NCI-H345 treated with DMSO at 0.1 percent for 48 hours (cell line): ENCODE results near the gene PAGE4.

Experiments
- DNase-seq: peaks from one replicate; lab custom pipeline; 2025; ENCODE audit not compliant: unreplicated experiment; lab: John Stamatoyannopoulos, UW

Gene PAGE4, protein sequence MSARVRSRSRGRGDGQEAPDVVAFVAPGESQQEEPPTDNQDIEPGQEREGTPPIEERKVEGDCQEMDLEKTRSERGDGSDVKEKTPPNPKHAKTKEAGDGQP

DNA sequence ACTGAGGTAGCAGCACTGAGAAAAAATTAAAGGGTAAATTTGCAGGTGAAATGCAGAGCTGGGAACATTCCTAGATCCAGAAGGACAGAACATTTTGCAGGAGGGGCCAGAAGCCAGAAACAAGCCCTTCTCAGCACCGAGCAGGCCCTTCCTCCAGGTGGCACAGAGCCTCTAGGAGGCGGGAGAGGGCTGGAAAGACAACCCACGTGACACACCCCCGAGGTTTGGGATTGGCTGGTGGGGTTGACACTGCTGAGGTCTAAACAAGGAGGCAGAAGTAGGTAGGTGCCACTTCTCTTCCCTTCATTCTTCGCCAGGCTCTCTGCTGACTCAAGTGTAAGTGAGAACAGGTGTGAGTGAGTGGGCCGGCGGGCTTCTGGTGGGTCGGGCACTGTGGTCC, at the start of gene PAGE4:
TSS of gene PAGE4 (plus strand) at position 288 of the 400 bp plus-strand sequence. CDS start 1,126 bp downstream, outside the sequence.
- no peak for DNase-seq

DNA sequence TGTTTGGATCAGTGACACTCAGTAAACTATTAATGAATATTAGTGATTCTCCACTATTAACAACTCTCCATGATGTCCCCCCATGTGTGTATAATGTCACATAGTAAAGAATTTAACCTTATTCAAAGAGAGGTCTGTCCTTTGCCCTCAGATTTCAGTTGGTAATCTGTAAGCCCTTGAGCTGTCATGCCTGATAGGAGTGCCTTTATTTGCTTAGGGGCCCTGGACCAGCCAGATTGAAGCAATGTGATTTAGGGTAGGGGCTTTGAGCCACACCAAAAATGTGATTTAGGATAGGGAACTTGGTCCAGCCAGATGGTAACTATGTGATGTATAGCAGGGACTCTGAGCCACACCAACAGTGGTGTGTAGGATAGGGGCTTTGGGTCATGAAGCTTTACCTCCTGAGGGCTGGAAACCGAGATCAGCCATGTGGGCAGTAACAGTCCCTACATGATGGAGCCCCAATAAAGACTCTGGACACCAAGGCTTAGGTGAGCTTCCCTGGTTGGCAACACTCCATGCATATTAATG, 44.3 kb upstream of the PAGE4 start:
- DNase-seq: no peak

DNA sequence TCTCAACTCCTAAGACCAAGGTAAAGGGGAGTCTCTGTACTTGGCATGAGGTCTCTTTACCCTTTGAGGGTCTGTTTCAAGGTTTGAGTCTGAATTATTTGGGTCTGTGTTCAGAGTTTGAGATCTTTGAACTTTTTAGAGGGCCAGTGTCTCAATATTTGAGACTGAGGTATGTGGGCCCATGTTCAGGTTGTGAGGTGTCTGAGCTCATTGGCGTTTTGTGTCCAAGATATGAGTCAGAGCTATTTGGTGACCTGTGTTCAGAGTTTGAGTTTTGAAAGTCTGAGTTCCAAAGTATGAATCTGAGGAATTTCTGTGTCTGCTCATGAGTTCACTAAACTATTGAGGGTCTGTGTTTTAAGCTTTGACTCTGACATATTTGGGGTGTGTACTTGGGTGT, 36.7 kb upstream of the PAGE4 start:
- DNase-seq: no peak

DNA sequence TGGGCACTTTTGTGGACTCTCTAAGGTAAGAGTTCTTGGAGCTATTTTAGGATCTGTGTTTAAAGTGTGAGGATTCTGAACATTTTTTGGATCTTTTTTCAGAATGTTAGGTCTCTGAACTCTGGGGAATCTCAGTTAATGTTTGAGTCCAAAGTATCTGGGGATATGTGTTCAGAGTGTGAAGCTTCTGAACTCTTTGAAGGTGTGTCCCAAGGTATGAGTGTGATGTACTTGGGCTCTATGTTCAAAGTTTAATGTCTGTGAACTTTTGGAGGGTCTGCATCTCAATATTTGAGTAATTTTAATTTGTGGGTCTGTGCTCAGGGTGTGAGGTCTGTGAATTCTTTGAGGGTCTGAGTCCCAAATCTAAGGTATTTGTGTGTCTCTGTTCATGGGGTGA, 35.4 kb upstream of the PAGE4 start:
- DNase-seq: no peak

DNA sequence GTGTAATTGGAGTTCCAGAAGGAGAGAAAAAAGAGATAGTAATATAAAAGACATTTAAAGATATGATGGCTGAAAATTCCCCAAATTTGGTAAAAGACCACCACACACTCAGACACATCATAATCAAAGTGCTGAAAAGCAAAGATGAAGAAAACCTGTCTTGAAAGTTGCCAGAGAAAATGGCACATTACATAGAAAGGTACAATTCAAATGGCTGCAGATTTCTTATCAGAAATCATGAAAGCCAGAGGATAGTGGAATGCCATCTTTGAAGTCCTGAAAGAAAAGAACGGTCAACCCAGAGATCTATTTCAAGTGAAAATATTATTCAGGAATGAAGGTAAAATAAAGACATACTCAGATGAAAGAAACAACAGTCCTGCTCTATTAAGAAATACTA, 29.3 kb upstream of the PAGE4 start:
- DNase-seq: no peak

DNA sequence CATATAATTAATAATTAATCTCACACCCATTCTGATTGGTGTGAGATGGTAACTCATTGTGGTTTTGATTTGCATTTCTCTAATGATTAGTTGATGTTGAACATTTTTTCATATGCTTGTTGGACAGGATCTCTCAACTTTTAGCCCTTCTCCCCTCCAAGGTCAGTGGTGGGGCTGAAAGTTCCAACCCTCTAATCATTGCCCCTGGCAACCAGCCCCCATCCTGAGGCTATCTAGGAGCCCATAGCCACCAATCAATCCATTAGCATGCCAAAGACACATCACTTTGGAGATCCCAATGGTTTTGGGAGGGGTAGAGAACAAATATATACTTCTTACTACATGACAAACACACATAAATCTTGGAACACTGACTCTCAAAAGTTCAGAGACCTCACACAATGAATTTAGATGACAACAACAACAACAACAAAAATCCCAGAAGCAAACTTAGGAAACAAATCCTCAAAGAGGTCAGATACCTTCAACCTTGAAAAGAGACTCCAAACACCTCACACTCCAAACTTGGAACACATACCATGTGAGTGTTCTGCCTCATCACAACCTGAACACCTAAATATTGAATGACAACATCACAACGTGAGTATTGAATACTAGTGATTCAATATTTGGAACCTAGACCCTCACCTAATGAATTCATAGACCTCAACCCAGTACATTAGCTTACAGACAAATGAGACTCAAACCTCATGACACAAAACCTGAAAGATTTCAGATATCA, 19.0 kb upstream of the PAGE4 start:
- DNase-seq: no peak

DNA sequence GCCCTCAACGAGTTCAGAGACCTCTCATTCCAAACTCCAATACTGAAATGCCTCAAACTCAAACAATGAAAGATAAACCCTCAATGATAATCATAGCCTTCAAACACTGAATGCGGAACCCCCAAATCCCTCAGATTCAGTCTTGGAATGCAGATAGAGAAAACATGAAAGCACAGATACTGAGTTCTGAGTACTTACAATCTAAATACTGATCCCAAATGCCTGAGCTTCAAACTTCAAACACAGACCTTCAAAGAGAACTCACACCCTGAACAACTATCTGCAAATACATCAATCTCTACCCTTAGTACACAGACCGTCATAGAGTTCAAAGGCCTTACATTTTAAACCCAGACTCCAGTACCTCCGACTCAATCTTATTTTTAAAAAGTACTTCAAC, 16.9 kb upstream of the PAGE4 start:
- DNase-seq: no peak

DNA sequence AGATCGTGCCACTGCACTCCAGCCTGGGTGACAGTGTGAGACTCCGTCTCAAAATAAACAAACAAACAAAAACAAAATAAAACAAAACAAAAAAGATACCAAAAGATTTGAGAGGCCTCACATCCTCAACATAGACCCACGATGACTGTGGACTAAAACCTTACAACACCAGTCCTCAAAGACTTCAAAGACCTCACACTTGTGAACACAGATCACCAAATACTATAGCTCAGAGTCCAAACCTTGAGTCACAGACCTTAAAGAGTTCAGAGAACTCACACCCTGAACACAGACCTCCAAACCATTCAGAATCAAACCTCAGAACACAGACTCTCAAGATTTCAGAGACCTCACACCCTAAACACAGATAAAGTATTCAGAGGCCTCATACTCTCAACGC, 12.7 kb upstream of the PAGE4 start:
- no peak for DNase-seq

DNA sequence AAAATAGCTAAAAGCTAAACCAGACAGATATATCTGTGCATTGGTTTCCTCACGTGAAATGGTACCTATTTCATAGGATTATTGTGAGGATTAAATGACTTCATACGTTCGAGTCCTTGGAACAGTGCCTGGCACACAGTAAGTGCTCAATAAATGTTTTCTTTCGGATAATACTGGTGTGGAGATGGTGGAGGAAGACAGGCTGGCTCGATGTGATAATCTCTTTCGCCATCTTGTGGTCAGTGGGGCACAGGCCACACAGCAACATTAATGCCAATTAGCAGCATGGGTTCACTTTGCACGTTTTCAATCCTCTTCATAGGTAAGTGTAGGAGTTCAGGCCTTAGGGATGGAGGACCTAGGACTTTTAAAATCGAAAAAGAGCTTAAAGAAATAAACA, 9.3 kb downstream of the PAGE4 start:
- DNase-seq: peak; percentile 2

DNA sequence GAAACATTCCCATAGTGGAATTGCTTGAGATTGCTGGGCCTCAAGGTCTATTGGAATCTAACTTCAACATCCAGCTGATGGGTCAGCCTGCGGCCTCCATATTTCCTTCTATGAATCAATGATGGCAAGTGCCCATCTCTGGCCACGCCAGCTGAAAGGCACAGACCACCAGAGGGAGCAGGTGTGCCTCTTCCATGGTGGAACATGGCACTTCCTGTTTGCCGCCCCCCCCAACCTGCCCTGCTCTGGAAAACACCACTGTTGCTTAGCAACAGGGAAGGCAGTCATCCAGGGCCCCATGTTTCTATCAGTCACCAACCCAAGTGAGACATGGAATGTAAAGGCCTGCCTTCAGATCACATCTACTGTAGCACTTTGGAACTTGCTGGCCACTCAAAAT, 11.6 kb downstream of the PAGE4 start:
- DNase-seq: peak; percentile 29

DNA sequence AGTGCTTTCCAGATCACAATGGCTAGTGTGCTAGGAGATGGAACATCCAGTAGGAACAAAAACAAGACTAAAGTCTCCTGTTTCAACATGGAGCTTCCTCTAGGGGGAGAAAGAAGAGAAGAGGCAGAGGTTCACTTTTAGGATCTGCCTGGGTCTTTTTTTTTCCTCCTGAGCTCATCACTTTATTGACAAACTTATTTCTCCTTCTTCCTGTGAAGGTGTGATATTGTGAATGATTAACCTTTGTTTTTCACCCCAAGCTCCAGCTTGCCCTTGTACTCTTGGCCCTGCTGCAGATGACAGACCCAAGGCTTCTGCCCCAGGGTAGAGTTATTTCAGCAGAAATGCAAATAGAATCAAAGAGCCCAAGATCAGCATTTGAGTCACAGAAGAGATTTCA, 13.5 kb downstream of the PAGE4 start:
- no peak for DNase-seq

DNA sequence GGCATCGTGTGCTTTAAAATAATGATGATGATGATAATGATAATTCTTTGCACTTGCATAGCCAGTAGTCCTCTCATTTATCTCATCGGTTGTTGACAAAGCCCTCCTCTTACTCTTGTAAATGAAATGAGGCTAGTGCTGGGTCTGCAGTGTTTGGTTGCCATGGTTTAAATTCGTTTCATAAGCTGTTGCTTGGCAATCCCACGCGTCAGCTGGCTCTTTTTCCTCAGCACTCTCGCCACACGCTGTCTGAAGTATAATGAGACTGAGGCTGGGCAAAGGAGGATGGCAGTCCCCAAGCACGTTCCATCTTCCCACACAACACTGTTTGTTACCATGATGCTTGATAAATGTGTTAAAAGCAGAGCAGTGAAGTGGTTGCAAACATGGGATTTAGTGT, 15.5 kb downstream of the PAGE4 start:
- peak; percentile 48 for DNase-seq

DNA sequence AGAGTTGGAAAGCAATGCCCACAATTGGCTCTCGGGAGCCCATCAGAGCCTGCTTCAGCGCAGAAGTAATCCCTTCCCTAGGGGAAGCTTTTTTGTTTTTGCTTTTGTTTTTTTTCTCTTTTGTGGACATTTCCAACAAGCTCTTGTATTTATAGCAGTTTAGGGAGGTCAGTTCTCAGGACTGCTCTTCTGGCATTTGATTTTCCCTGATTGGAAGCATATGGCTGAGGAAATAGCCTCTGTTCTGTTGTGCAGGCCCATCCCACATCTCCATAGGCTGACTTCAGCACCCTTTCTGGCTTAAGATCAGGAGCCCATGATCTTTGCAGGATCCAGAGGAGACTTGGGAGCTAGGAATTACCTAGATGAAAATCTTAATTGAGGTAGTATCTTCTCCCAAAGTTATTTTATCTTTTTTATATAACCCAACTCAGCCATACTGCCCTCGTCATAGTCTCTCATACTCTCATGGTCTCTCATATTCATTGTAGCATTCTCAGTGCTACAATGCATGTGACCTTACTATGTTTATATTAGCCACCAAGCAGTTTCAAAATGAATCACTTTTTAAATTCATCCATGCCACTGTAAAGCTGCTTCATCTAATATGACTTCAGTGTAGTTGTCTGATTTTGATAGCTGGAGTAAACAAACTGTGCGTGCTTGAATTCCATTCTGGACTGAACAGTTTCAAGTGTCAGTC, 16.7 kb downstream of the PAGE4 start:
- no peak for DNase-seq

DNA sequence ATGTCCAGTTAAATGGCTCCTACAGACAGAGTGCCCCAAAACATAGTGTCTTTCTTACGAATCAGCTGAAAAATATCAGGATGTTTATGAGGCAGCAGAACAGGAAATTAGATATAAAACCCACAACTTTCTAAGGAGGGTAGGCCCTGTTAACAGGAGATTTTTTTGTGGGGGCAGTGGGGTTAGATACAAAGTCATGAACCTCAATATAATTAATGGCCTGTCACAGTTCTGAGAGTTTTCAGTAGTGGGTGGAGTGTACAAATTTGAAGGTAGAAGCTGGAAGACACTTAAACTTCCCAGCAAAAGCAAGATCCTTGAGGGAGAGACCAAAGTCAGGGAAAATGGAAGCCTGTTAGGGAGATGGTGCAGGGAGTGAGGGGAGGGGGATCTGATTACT, 17.4 kb downstream of the PAGE4 start:
- DNase-seq: no peak

DNA sequence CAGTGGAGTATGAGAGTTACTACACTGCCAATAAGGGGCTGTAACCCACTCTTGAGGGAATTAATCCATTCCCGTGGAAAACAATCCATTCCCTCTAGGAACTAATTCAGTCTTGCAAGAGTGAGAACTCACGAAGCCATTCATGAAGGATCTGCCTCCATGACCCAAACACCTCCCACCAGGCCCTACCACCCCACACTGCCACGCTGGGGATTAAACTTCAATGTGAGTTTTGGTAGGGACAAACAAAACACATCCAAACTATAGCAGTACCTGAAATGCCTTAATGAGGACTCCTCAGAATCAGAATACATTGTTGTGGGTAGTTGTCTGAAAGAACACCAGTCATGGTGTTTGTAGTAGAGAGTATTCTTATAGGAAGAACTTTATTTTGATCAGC, 19.2 kb downstream of the PAGE4 start:
- DNase-seq: no peak

DNA sequence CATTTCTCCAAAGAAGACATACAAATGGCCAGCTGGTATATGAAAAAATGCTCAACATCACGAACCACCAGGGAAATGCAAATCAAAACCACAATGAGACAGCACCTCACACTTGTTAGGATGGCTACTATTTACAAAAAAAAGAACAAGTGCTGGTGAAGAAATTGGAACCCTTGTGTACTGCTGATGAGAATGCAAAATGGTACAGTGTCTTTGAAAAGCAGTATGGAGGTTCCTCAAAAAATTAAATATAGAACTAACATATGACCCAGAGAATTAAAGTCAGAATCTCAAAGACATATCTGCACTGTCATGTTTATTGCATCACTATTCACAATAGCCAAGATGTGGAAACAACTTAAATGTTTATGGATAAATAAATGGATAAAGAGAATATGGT, 20.9 kb downstream of the PAGE4 start:
- DNase-seq: no peak

DNA sequence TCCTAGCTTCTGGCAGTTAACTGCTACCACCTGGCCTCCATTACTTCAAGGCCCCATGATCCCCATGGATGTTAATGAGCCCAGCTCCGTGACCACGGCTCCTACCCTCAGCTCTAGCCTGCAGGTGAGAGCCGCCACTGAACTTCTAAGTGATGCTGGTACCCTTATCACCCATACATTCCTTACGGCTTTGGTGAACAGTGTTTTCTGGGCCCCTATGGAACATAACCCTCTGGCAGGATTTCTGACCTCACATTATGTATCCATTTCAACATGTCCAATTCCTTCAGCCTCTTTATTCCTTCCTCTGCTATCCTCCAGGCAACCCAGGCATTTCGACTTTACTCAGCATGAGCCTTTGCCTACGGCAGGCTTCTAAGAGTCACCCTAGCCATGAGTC, 24.6 kb downstream of the PAGE4 start:
- no peak for DNase-seq

DNA sequence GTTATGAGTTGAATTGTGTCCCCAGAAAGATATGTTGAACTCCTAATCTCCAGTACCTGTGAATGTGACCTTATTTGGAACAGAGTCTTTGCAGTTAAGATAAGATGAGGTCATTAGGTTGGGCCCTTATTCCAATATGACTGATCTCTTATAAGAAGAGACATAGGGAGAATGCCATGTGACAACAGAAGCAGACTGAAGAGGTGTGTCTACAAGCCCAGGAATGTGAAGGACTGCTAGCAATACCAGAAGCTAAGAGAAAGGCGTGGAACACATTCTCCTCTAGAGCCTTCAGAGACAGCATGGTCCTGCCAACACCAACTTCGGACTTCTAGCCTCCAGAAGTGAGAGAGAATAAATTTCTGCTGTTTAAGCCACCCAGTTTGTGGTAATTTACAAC, 27.7 kb downstream of the PAGE4 start:
- no peak for DNase-seq

DNA sequence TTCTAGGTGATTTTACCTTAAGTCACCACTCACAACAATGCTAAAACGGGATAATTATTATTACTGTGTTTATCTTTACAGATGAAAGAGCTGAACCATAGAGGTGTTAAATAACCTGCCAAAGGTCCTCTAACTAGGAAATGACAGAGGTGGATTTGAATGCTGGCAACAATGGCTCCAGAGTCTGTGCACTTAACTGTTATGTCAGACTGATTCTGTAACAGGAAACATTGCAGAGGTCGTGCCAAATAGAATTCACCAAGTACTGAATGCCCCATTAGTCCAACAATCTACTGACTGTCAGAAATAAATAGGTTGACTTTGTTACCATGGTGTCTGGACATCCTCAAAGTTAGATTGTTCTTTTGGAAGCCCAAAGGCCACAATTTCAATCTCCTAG, 29.2 kb downstream of the PAGE4 start:
- DNase-seq: no peak

DNA sequence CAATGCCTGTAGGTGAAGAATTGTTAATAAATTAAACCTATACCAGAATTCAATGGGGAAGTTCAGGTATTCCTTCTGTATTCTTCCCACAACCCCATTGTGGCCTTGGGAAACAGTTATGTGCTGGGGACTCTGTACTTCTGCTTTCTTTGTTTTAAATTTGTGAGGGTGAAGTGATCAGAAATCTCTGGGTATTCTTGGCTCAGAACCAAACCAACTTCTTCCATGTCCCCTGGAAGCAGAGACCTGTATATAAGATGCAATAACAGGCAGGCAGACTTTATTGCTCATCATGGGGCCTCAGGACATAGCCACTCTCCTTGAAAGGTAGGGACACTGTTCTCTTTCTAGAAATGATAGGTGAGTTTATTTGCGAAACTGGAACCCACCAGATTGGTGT, 30.4 kb downstream of the PAGE4 start:
- no peak for DNase-seq

DNA sequence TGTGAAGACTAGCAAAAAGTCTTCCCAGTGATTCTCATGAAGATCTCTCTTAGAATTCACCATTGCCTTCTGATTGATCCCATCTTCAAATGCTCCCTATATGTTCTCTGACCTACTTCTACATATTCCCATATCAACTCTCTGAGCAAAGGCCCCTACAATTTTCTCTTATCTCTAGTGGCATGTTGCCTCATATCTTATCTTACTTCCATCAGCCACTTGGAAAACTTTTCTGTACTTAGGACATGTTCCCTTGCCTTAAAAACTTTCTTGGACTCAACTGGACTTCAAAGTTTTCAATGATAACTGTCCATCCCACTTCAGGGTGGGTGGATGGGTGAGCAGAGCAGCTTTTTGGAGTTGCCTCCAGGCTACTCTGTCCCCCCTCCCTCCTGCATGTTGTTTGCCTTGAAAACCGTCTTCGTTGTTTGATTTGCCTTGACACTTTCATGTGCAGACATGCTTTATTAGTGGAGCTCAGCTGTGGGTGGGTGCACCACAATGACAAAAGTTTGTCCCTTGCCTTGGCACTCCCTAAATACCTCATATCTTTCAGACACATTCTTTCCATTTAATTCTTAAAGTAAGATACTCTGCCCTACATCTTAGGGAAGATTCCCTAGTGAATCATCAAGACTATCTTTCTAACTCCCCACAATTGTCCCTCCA, 31.9 kb downstream of the PAGE4 start:
- DNase-seq: no peak

DNA sequence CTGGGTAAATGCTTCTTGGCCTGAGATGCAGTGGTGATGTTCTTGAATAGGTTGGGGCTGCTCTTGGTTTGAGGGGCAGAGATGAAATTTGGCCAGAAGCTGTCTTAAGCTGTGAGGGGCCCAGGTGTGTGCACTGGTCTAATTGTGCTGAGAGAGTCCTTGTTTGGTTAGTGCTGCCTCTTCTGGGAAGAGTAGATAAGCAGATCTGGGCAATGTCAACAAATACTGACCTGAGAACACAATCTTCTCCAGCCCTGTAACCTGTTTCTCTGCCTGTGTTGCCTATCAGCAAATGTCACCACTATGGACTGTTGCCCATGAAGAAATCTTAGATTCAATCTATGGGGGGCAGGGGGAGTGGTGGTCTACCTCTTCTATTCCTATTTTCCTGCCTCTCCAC, 33.0 kb downstream of the PAGE4 start:
- no peak for DNase-seq
